IMR-90 (cell line): ENCODE results near the gene GPR171. TPM values are rescaled to one million over a fixed set of nuclear protein-coding genes. Genes with fewer than 3 reads are reported as not detected.
A peak's percentile ranks its signal among the peaks of the same experiment; 100 is the strongest.

Experiments
- ATAC-seq: fragments of 200-7000 bp; cut with Tn5 transposase; 2 replicates; pipeline ENCODE4 v1.9.1; 2020; ENCODE audit warnings: low read depth, mild to moderate bottlenecking, moderate library complexity
- BruUV-seq: library from RNA; stranded (reverse); fragments of 400-500 nt; replicated peaks from 2 replicates; lab custom pipeline; 2021; lab: Mats Ljungman, UMichigan
- CTCF ChIA-PET: fragments of 300-600 bp; formaldehyde crosslinking; extraction: SDS; loops from one replicate; lab custom pipeline; 2021; ENCODE audit warnings: antibody characterized with exemption; lab: Yijun Ruan, JAX
- POLR2A ChIA-PET: fragments of 300-600 bp; sonication (Branson Sonifier 250); formaldehyde crosslinking; loops from one replicate; lab custom pipeline; 2022; ENCODE audit warnings: antibody characterized with exemption; ENCODE audit not compliant: unreplicated experiment; lab: Charles Lee
- DNase-seq: peaks from one replicate; pipeline ENCODE4 v3.0.0; 2013
- H2AFZ ChIP-seq: replicated peaks from 2 replicates; pipeline ENCODE3; 2013; ENCODE audit warnings: low read length, mild to moderate bottlenecking; ENCODE audit not compliant: poor library complexity
- H2AK5ac ChIP-seq: 2 replicates; pipeline ENCODE4 v1.6.1; 2013; ENCODE audit warnings: low read depth, low read length, inconsistent platforms
- H2AK9ac ChIP-seq: replicated peaks from 2 replicates; pipeline ENCODE3; 2013; ENCODE audit warnings: mild to moderate bottlenecking, low read depth, low read length, moderate library complexity; ENCODE audit not compliant: poor library complexity
- H2BK120ac ChIP-seq: 2 replicates; pipeline ENCODE4 v1.6.1; 2013; ENCODE audit warnings: low read depth, low read length, inconsistent platforms
- H2BK15ac ChIP-seq: 3 replicates; pipeline ENCODE4 v1.6.1; 2013; ENCODE audit warnings: low read depth, low read length, inconsistent platforms
- H2BK20ac ChIP-seq: 2 replicates; pipeline ENCODE4 v1.6.1; 2013; ENCODE audit warnings: low read depth, mild to moderate bottlenecking, inconsistent platforms, low read length, moderate library complexity
- H2BK5ac ChIP-seq: 2 replicates; pipeline ENCODE4 v1.6.1; 2013; ENCODE audit warnings: mild to moderate bottlenecking, low read depth, low read length, inconsistent platforms; ENCODE audit not compliant: poor library complexity, severe bottlenecking
- H3K14ac ChIP-seq: replicated peaks from 2 replicates; pipeline ENCODE4 v1.6.1; 2013; ENCODE audit warnings: low read depth, low read length, inconsistent platforms
- H3K18ac ChIP-seq: 2 replicates; pipeline ENCODE4 v1.6.1; 2013; ENCODE audit warnings: low read depth, low read length, control low read depth
- H3K23ac ChIP-seq: 2 replicates; pipeline ENCODE4 v1.6.1; 2013; ENCODE audit warnings: low read depth, low read length, inconsistent platforms
- H3K27ac ChIP-seq: 2 replicates; pipeline ENCODE4 v1.5.1; 2013; ENCODE audit warnings: mild to moderate bottlenecking, control low read depth, low read length; ENCODE audit not compliant: insufficient read depth
- H3K27me3 ChIP-seq: 2 replicates; pipeline ENCODE4 v1.6.1; 2013; ENCODE audit warnings: low read length; ENCODE audit not compliant: control insufficient read depth, insufficient read depth
- H3K36me3 ChIP-seq: 2 replicates; pipeline ENCODE4 v1.6.1; 2013; ENCODE audit warnings: low read length, mixed read lengths; ENCODE audit not compliant: control insufficient read depth, insufficient read depth
- H3K4ac ChIP-seq: 2 replicates; pipeline ENCODE4 v1.6.1; 2013; ENCODE audit warnings: low read depth, low read length, inconsistent platforms
- H3K4me1 ChIP-seq: 2 replicates; pipeline ENCODE4 v1.6.1; 2013; ENCODE audit warnings: low read length, mixed read lengths; ENCODE audit not compliant: control insufficient read depth, insufficient read depth
- H3K4me2 ChIP-seq: 2 replicates; pipeline ENCODE4 v1.6.1; 2013; ENCODE audit warnings: low read depth, mild to moderate bottlenecking, control low read depth, low read length, moderate library complexity
- H3K4me3 ChIP-seq: 2 replicates; pipeline ENCODE4 v1.5.1; 2013; ENCODE audit warnings: low read depth, mild to moderate bottlenecking, control low read depth, low read length, moderate library complexity; ENCODE audit not compliant: insufficient read depth
- H3K56ac ChIP-seq: 2 replicates; pipeline ENCODE4 v1.6.1; 2013; ENCODE audit warnings: low read length, inconsistent platforms; ENCODE audit not compliant: insufficient read depth; ENCODE audit errors: extremely low read depth
- H3K79me1 ChIP-seq, 2 experiments: 2 replicates each; pipeline ENCODE4 v1.6.1; 2013; ENCODE audit warnings: low read length in 2 of 2, inconsistent platforms in 1 of 2, low read depth in 1 of 2
- H3K9ac ChIP-seq: 2 replicates; pipeline ENCODE4 v1.6.1; 2013; ENCODE audit warnings: low read depth, low read length, control low read depth
- H3K9me1 ChIP-seq: 2 replicates; pipeline ENCODE4 v1.6.1; 2013; ENCODE audit warnings: low read length, inconsistent platforms; ENCODE audit not compliant: insufficient read depth
- H3K9me3 ChIP-seq: 2 replicates; pipeline ENCODE4 v1.6.1; 2013; ENCODE audit warnings: low read length; ENCODE audit not compliant: control insufficient read depth, insufficient read depth
- H4K20me1 ChIP-seq: 2 replicates; pipeline ENCODE4 v1.6.1; 2013; ENCODE audit warnings: low read length, inconsistent platforms; ENCODE audit not compliant: insufficient read depth
- H4K5ac ChIP-seq: 2 replicates; pipeline ENCODE4 v1.6.1; 2013; ENCODE audit warnings: mild to moderate bottlenecking, low read depth, low read length, control low read depth
- H4K8ac ChIP-seq, 2 experiments: 2 replicates each; pipeline ENCODE4 v1.6.1; 2013; ENCODE audit warnings: low read depth in 2 of 2, low read length in 2 of 2, control low read depth in 1 of 2, inconsistent platforms in 1 of 2
- H4K91ac ChIP-seq: 2 replicates; pipeline ENCODE4 v1.6.1; 2013; ENCODE audit warnings: low read depth, low read length, inconsistent platforms; ENCODE audit not compliant: insufficient read depth
- BHLHE40 ChIP-seq: fragments of 150-350 bp; IDR thresholded peaks from 2 replicates; pipeline ENCODE4 v1.6.1; 2016; ENCODE audit warnings: mild to moderate bottlenecking, low read depth, low read length
- CHD1 ChIP-seq: IDR thresholded peaks from 2 replicates; pipeline ENCODE4 v1.6.1; 2012; ENCODE audit warnings: low read depth, low read length, improper control_type of control experiment
- CTCF ChIP-seq: conservative IDR thresholded peaks from 2 replicates; pipeline ENCODE4 v1.5.1; 2012; ENCODE audit warnings: mild to moderate bottlenecking, low read depth, low read length, improper control_type of control experiment
- ELK1 ChIP-seq: fragments of 150-350 bp; IDR thresholded peaks from 2 replicates; pipeline ENCODE4 v1.6.1; 2016; ENCODE audit warnings: low read depth, mild to moderate bottlenecking, low read length, moderate library complexity, borderline replicate concordance
- FOS ChIP-seq: fragments of 150-350 bp; IDR thresholded peaks from 2 replicates; pipeline ENCODE4 v1.6.1; 2016; ENCODE audit warnings: low read depth, low read length
- MAFK ChIP-seq: IDR thresholded peaks from 2 replicates; pipeline ENCODE4 v1.6.1; 2012; ENCODE audit warnings: low read depth, low read length, improper control_type of control experiment
- MAZ ChIP-seq: IDR thresholded peaks from 2 replicates; pipeline ENCODE4 v1.6.1; 2012; ENCODE audit warnings: low read depth, mild to moderate bottlenecking, low read length, improper control_type of control experiment, moderate library complexity, borderline replicate concordance
- NFE2L2 ChIP-seq: fragments of 150-350 bp; IDR thresholded peaks from 2 replicates; pipeline ENCODE4 v1.6.1; 2016; ENCODE audit warnings: low read depth, mild to moderate bottlenecking, low read length
- POLR2A ChIP-seq: IDR thresholded peaks from 2 replicates; pipeline ENCODE4 v1.6.1; 2012; ENCODE audit warnings: mild to moderate bottlenecking, low read depth, low read length
- RAD21 ChIP-seq: IDR thresholded peaks from 2 replicates; pipeline ENCODE4 v1.6.1; 2012; ENCODE audit warnings: low read length, improper control_type of control experiment
- RCOR1 ChIP-seq: IDR thresholded peaks from 2 replicates; pipeline ENCODE4 v1.6.1; 2012; ENCODE audit warnings: mild to moderate bottlenecking, low read length, improper control_type of control experiment; ENCODE audit not compliant: insufficient replicate concordance
- SMC3 ChIP-seq: fragments of 150-350 bp; IDR thresholded peaks from 2 replicates; pipeline ENCODE4 v1.6.1; 2016; ENCODE audit warnings: low read depth, mild to moderate bottlenecking, antibody characterized with exemption, low read length, moderate library complexity
- USF2 ChIP-seq: fragments of 150-350 bp; IDR thresholded peaks from 2 replicates; pipeline ENCODE4 v1.6.1; 2017; ENCODE audit warnings: mild to moderate bottlenecking, antibody characterized with exemption, low read length, low read depth
- WGBS, 2 experiments: methylation state at CpG; one replicate each; pipeline versions ENCODE4 v1.1.5 to v1.1.7; 2013; ENCODE audit warnings: missing lambda C conversion rate in 2 of 2; ENCODE audit not compliant: insufficient read length in 1 of 2; ENCODE audit errors: extremely low coverage in 2 of 2; 5-methylcytosine and 5-hydroxymethylcytosine counted together
- dilution Hi-C: fragments of 300-500 bp; cut with HindIII; formaldehyde crosslinking; loops from one replicate; pipeline ENCODE4 v1.14.3; 2018; ENCODE audit warnings: low sequenced_read_pairs; ENCODE audit not compliant: unreplicated experiment
- in situ Hi-C: fragments of 300-500 bp; cut with MboI; formaldehyde crosslinking; loops from 3 replicates; pipeline ENCODE4 v1.14.3; 2019; ENCODE audit warnings: low sequenced_read_pairs, inconsistent platforms, mixed read lengths
- intact Hi-C: fragments of 100-400 bp; cut with micrococcal nuclease; formaldehyde crosslinking; loops from 2 replicates; pipeline ENCODE4 v1.10.0; 2022
- polyA plus RNA-seq, 3 experiments: library from polyadenylated mRNA; depleted of rRNA; stranded (reverse); fragments of >200 nt; gene quantifications; 2 replicates each; pipeline ENCODE4 v1.2.3, GENCODE V29; 2012; ENCODE audit warnings: low replicate concordance in 1 of 3
- total RNA-seq: library from RNA; depleted of rRNA; stranded (reverse); fragments of >200 nt; gene quantifications from 2 replicates; pipeline ENCODE4 v1.2.3, GENCODE V29; 2012

GPR171 gene
- total and polyA plus RNA-seq, 2 of the 4 experiments (the other 2 are of a cell fraction), result not detected

- peak overlapping the region; percentile 69; the same call in 1 of the 2 replicates for H3K4ac ChIP-seq
- H3K9me1 ChIP-seq, result peaks cover 7% of the 10 kb centered on the region; the same call in 1 of the 2 replicates
- no TSS peak for BruUV-seq
- peak overlapping the region; percentile 91; the same call in 1 of the 2 replicates for H3K18ac ChIP-seq
- H3K36me3 ChIP-seq, result no peaks in the 10 kb centered on the region
- H3K4me3 ChIP-seq, result no peak overlapping the region
- no peak overlapping the region for H2AK9ac ChIP-seq
- CTCF ChIA-PET, result interaction anchor here (1.0 to 1.3 kb wide), 3 partner anchors 55 to 60 kb away, joined by 3 read pairs; no protein-coding TSS in a partner anchor
- H3K56ac ChIP-seq, result no peak overlapping the region
- intact Hi-C loops, result loop anchor here (5.0 kb wide), 2 partner anchors 212 to 692 kb away; no protein-coding TSS in a partner anchor
- H2BK20ac ChIP-seq, result peak overlapping the region; percentile 73
- peaks cover 3% of the 10 kb centered on the region for H3K9me3 ChIP-seq
- H3K14ac ChIP-seq, result no peak overlapping the region
- peak overlapping the region; percentile 32 for H2BK5ac ChIP-seq
- no peak overlapping the region for H2AFZ ChIP-seq
- no peaks in the 10 kb centered on the region for H3K79me1 ChIP-seq
- peak overlapping the region in 1 of 2 experiments; percentile 23; a peak in 1 of 4 replicates for H4K8ac ChIP-seq
- no peaks in the 10 kb centered on the region for H4K20me1 ChIP-seq
- no peak overlapping the region for H2AK5ac ChIP-seq
- dilution Hi-C loops, result no loop called here
- POLR2A ChIA-PET, result no interaction called here
- peaks cover 21% of the 10 kb centered on the region for H3K4me1 ChIP-seq
- no peak overlapping the region for H3K4me2 ChIP-seq
- WGBS, 2 experiments, result 93% methylated on average over 5 of the region's 9 CpGs; no CpG with 5 or more reads in 1 of the 2 experiments
- no peak overlapping the region for H3K27ac ChIP-seq
- no peaks in the 10 kb centered on the region for H3K27me3 ChIP-seq
- H3K23ac ChIP-seq, result no peak overlapping the region
- H2BK120ac ChIP-seq, result peak overlapping the region; percentile 54; the same call in 1 of the 2 replicates
- H4K91ac ChIP-seq, result no peak overlapping the region
- ATAC-seq, result no peak
- in situ Hi-C loops, result loop anchor here (5.0 to 10.0 kb wide), 3 partner anchors 52 to 209 kb away; partner anchors contain the start of gene P2RY14
- DNase-seq, result no peak
- no peak overlapping the region for H4K5ac ChIP-seq
- no peak overlapping the region for H3K9ac ChIP-seq
- peak overlapping the region; percentile 59; the same call in 2 of the 3 replicates for H2BK15ac ChIP-seq
- TF ChIP-seq CTCF (no peak), POLR2A (no peak), RCOR1 (no peak), CHD1 (no peak), ELK1 (no peak), BHLHE40 (no peak), USF2 (no peak), FOS (no peak), MAZ (no peak), NFE2L2 (no peak), MAFK (no peak), RAD21 (no peak), SMC3 (no peak)
These were observed 22.3 kb upstream of the GPR171 start for GRCh38 chr3:151225040-151225975.
